Fibroblast of mammary gland (primary cell): ENCODE results near the gene MCTP2.

Experiments used
- DNase-seq: peaks from one replicate; pipeline ENCODE4 v3.0.0-alpha.2; 2010; ENCODE audit warnings: low read depth
- H3K4me3 ChIP-seq: 2 replicates; pipeline ENCODE4 v1.5.1; 2011; ENCODE audit warnings: low read depth, mild to moderate bottlenecking, low read length, moderate library complexity; ENCODE audit not compliant: control insufficient read depth
- TF ChIP-seq, protein P1 (sequence below): conservative IDR thresholded peaks from 2 replicates; pipeline ENCODE4 v1.5.1; 2011; ENCODE audit warnings: low read depth, low read length, inconsistent platforms; ENCODE audit not compliant: control insufficient read depth, insufficient read depth

MCTP2 gene

DNA sequence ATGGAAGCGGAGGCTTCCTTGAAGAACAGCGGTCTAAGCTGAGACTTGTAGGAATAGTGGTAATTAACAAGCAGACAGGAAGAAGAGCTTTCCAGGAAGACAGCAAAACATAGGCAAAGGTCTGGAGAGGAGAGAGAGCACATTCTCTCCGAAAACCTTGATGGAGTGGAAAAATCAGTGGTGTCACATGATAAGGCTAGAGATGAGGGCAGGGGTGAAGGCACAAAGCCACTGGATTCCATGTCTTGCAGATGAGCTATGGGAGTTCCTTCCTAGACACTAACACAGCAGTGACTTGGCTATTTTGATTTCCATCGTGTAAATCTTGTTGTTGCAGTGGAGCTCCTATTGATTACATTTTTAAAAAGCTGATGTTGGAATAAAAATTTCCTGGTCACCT is 132.0 kb downstream of the MCTP2 start:
- H3K4me3 ChIP-seq: no peak overlapping the region
- TF ChIP-seq, protein P1, sequence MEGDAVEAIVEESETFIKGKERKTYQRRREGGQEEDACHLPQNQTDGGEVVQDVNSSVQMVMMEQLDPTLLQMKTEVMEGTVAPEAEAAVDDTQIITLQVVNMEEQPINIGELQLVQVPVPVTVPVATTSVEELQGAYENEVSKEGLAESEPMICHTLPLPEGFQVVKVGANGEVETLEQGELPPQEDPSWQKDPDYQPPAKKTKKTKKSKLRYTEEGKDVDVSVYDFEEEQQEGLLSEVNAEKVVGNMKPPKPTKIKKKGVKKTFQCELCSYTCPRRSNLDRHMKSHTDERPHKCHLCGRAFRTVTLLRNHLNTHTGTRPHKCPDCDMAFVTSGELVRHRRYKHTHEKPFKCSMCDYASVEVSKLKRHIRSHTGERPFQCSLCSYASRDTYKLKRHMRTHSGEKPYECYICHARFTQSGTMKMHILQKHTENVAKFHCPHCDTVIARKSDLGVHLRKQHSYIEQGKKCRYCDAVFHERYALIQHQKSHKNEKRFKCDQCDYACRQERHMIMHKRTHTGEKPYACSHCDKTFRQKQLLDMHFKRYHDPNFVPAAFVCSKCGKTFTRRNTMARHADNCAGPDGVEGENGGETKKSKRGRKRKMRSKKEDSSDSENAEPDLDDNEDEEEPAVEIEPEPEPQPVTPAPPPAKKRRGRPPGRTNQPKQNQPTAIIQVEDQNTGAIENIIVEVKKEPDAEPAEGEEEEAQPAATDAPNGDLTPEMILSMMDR: no peak

DNA sequence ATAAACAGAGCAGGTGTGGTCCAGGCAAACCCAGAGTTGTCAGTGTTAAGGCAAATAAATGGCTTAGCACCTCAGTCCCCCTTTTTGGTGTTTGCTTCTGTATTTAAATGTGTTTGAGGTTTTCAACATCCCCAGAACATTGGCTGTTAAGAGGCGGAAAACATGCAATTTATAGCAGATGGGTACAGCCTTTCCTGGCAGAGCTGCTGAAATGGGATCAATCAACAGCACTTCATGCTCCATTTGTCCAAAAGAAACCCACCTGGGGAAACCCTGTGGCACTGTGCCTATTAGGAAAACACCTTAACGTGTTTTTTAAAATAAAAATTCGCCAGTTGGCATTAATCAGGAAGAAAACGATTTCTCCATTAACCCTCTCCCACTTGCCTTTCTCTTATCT is 135.4 kb downstream of the MCTP2 start:
- TF ChIP-seq, protein P1: no peak
- DNase-seq: no peak
- no peak overlapping the region for H3K4me3 ChIP-seq

More for the DNA sequence above, 132.0 kb downstream of the MCTP2 start:
- DNase-seq: no peak

DNA sequence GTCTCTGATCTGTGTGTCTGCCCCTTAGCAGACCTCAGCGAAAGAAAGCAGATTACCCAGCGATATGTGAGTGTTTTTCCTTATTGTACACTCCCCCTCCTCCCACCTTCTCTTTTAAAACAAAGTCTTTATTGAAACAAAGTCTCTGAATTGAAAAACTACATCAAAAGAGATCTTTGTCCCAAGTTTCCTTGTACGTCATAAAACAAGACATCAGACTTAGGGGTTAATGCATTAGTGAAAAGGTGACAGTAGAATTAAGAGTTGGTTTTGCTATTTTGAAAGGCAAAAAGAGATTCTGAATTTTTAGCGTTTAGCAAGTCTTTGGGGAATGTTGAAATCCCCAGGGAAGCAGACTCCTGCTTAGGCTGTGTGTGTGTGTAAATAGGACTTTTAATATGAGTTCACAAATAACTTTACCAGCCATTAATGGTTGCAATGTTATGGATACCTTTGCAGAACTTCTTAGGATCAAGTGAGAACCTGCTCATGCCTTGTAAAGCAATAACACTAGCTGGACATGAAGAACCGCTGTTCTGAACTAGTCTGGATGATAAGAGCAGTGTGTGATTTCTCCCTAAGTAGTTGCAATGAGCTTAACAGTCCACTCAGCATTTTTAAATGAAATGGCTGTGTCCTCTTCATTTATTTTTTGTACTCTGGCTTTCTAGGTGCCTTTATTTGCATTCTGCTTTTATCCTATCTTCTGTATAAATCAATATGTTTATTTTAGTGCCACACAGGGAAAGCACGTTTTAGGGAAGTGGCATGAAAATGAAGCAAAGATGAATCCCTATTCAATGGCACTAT is 136.6 kb downstream of the MCTP2 start:
- H3K4me3 ChIP-seq: no peak overlapping the region
- TF ChIP-seq, protein P1: no peak
- no peak for DNase-seq

DNA sequence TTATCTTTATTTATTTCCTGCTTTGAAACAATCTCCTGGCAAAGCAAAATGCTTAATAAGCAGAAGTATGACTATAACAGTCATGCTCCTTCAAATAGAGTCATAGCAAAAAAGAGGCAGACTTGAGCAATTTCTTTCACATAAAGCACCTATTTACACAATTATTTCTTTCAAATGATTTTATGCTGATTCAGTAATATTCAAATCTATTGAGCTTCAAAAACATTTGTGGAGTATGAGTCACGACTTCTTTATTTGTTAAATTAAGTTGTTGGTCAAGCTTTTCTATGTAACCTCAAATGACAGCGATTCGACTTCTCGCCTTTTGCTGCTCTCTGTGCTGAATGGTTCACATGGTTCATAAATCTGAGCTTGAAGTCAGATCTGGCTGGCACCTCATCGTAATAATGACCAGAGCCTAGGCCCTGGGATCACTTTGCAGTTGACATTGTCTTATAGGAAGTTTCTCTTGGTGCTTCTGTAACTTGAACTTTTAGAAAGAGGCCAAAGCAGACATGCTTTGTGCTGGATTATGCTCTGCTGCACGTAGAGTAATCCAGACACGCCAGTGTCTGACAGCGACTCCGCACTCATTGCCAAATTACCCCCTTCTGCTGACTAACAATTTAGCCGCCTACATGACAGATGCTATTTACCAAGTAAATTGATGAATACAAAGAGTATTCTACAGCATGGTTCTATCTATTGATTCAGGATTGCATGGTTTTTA is 139.0 kb downstream of the MCTP2 start:
- no peak overlapping the region for H3K4me3 ChIP-seq
- peak; percentile 19 for DNase-seq
- TF ChIP-seq, protein P1: no peak

DNA sequence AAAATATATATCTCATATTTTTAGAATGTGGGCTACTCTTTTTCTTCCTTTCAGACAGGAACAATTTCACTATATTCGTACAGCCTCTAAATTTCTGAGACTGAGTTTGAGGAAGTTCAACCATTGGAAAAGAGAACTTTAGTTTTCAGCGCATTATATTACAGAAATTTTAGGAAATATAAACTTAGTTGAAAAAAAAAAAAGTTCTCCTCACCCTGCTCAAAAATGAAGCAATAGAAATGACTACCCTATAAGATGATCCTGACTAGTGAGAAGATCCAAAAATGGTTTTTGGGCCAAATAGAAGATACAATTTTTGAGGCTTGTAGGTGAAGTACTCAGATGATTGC is 139.6 kb downstream of the MCTP2 start:
- DNase-seq: no peak
- TF ChIP-seq, protein P1: no peak
- no peak overlapping the region for H3K4me3 ChIP-seq

DNA sequence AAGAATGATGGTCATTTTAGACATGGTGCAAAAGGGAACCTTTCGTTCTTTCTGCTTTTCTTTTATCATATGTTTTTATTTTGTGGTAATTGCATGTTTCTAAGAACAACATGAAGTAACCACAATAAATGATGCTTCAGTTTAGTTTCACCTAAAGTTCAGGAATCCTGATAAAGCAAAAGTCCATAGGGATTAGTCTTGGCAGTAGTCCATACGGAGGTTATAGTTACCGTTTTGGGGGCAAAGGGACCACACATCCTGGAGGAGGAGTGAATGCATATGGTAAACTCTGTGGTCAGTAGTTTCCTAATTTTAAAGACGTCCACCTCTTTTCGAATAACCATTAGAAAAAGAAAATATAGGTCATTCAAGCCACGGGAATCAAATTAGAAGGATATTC is 141.5 kb downstream of the MCTP2 start:
- no peak overlapping the region for H3K4me3 ChIP-seq
- no peak for DNase-seq
- TF ChIP-seq, protein P1: no peak

DNA sequence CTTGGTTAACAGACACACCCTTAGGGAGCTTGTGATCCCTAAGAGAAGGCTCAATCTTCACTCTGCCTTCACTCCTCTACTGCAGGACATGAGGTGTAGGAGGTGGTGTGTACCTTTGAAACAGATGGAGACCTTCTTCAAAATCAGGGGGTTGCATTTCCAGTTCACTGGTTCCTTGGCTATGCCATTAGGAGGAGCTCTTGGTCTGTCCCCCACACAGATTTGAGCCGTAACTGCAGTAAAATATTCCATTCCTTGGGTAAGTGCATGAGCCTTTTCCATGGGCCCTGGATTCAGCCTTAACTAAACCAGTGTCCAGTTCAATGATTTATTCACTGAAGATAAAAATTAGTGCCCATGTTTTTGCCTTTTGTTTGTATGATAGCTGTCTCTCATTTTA is 144.6 kb downstream of the MCTP2 start:
- TF ChIP-seq, protein P1: no peak
- H3K4me3 ChIP-seq: no peak overlapping the region
- DNase-seq: no peak
